Sigmoid colon (tissue), 4 donors: ENCODE measurements around the gene IL3.

Source experiments
- EP300 ChIP-seq, 4 donors: sonication (generic); formaldehyde crosslinking; IDR thresholded peaks; one replicate each; pipeline ENCODE4 v1.6.1; 2017; ENCODE audit warnings: antibody characterized with exemption in 4 of 4
- POLR2A ChIP-seq, 2 donors: fragments of 450-650 bp; IDR thresholded peaks; one replicate each; pipeline ENCODE4 v1.6.1; 2016; ENCODE audit warnings: antibody characterized with exemption in 2 of 2, mild to moderate bottlenecking in 2 of 2, moderate library complexity in 2 of 2
- TF ChIP-seq, protein P1 (sequence below), 4 experiments: fragments of 450-650 bp in 3 of 4; fragments of 200-600 bp in 1 of 4; IDR thresholded peaks; one replicate each; pipeline ENCODE4 v1.5.1; 2016 to 2019; ENCODE audit warnings: antibody characterized with exemption in 4 of 4, mild to moderate bottlenecking in 3 of 4, moderate library complexity in 2 of 4

DNA sequence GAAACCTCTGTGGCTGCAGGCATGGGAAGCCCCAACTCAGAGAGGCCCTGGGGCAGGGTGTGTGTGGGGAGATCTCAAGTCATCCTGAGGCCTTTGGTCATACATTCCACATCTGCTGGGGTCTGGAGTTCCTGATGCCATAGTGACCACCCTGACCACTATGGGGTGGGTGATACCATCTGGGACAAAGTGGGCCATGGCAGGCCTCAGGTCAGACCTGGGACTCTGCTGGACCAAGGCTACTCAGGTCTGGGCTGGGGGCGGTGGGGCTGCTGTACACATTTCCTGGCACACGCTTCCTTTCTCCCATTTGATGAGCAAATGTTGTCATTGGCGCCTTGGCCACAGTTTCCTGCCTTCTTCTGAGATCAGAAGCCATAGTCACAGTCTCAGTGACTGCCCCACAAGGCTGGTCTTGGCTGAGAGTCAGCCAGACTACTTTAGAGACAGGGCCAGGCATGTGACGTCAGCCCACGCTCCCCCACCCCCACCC, 33.9 kb upstream of the IL3 start:
- TF ChIP-seq, protein P1, sequence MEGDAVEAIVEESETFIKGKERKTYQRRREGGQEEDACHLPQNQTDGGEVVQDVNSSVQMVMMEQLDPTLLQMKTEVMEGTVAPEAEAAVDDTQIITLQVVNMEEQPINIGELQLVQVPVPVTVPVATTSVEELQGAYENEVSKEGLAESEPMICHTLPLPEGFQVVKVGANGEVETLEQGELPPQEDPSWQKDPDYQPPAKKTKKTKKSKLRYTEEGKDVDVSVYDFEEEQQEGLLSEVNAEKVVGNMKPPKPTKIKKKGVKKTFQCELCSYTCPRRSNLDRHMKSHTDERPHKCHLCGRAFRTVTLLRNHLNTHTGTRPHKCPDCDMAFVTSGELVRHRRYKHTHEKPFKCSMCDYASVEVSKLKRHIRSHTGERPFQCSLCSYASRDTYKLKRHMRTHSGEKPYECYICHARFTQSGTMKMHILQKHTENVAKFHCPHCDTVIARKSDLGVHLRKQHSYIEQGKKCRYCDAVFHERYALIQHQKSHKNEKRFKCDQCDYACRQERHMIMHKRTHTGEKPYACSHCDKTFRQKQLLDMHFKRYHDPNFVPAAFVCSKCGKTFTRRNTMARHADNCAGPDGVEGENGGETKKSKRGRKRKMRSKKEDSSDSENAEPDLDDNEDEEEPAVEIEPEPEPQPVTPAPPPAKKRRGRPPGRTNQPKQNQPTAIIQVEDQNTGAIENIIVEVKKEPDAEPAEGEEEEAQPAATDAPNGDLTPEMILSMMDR (IDR thresholded peaks at IDR 0.05): no peak
- TF ChIP-seq POLR2A (IDR thresholded peaks at IDR 0.05) (no peak), EP300 (IDR thresholded peaks at IDR 0.05) (no peak)
